ENCODE results near the gene ADD2. TPM values are rescaled to one million over a fixed set of nuclear protein-coding genes. Genes with fewer than 3 reads are reported as not detected.

The ADD2 gene
- total RNA-seq, 1 experiment from 2014 or later = 4.4 TPM

DNA sequence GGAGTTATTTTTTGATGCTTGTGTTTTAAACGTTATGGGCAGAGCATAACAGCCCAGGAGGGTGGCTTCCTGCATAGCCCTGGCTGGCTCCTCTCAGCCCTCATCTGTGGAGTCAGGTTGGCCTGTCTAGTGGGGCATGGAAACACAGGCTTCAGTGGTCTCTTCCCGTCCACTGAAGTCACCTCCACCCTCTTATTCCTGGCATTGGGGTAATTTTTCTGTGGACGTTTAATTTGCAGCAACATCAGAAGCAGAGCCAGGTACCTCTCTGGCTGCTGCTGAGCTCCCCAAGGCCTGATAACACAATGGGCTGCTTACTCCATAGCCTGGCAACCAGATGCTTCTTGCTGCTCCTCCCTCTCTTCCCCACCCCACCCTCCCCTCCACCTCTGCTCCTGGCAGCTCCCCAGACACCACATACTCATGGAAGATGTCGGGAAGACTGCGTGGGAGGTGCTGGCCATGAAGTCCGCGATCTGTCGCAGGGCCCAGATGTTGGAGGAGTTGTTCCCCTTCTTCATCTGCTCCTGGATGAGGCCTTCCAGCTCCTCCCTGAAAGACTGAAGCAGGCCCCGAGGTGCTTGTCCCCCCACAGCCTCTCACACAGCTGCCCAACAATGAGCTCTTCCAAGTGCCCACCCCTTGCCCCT is 64.0 kb downstream of the ADD2 start:
- H3K9ac ChIP-seq (ENCODE audit: low read length) = no peak overlapping the region
- H4K20me1 ChIP-seq (ENCODE audit: low read length) = no peaks in the 10 kb centered on the region
- CTCF ChIA-PET = no interaction called here
- no peak for DNase-seq
- H3K9me2 ChIP-seq (replicated peaks; ENCODE audit: low read length) = no peaks in the 10 kb centered on the region
- ATAC-seq = no peak
- BruUV-seq (replicated peaks) = no TSS peak
- POLR2A ChIA-PET (ENCODE audit: unreplicated experiment) = no interaction called here
- no peak overlapping the region for H3K27ac ChIP-seq (ENCODE audit: low read length)
- H3K4me3 ChIP-seq (ENCODE audit: low read length) = no peak overlapping the region
- TF ChIP-seq EZH2phosphoT487 (IDR thresholded peaks at IDR 0.05; ENCODE audit: borderline replicate concordance, low read length) = no peak
- no peak for TF ChIP-seq CTCF (conservative IDR thresholded peaks at IDR 0.05; ENCODE audit: low read depth, low read length)
- H3K4me1 ChIP-seq (ENCODE audit: insufficient read depth, low read length) = no peaks in the 10 kb centered on the region
- no peak overlapping the region for H2AFZ ChIP-seq (ENCODE audit: low read length)
- intact Hi-C loops (cut with micrococcal nuclease) = no loop called here
- H3K27me3 ChIP-seq (ENCODE audit: low read length) = peaks cover 25% of the 10 kb centered on the region
- H3K36me3 ChIP-seq (ENCODE audit: low read depth, low read length) = no peaks in the 10 kb centered on the region
- H3K4me2 ChIP-seq (ENCODE audit: low read length) = no peak overlapping the region
- no peaks in the 10 kb centered on the region for H3F3A ChIP-seq (ENCODE audit: low read length, unreplicated experiment)
- no peaks in the 10 kb centered on the region for H3K9me3 ChIP-seq (ENCODE audit: low read length)
- H3K79me2 ChIP-seq (ENCODE audit: low read length) = no peaks in the 10 kb centered on the region

- TF ChIP-seq EZH2phosphoT487 (IDR thresholded peaks at IDR 0.05; ENCODE audit: borderline replicate concordance, low read length) (no peak), EZH2 (IDR thresholded peaks at IDR 0.05; ENCODE audit: low read length, unreplicated experiment) (no peak)
- Histone ChIP-seq H3K9me3 (ENCODE audit: low read length) (no peaks in the 10 kb centered on the region), H2AFZ (ENCODE audit: low read length) (no peak overlapping the region), H3K9ac (ENCODE audit: low read length) (no peak overlapping the region), H3K4me3 (ENCODE audit: low read length) (no peak overlapping the region), H3K79me2 (ENCODE audit: low read length) (no peaks in the 10 kb centered on the region), H3K27me3 (ENCODE audit: low read length) (peaks cover 34% of the 10 kb centered on the region), H3K4me2 (ENCODE audit: low read length) (0 out of 2 replicates have a peak overlapping the region, but pooled peaks have one; percentile 14), H3K27ac (ENCODE audit: low read length) (no peak overlapping the region), H3K36me3 (ENCODE audit: low read depth, low read length) (no peaks in the 10 kb centered on the region), H3K9me2 (replicated peaks; ENCODE audit: low read length) (no peaks in the 10 kb centered on the region), H3K4me1 (ENCODE audit: insufficient read depth, low read length) (no peaks in the 10 kb centered on the region), H3F3A (ENCODE audit: low read length, unreplicated experiment) (no peaks in the 10 kb centered on the region), H4K20me1 (ENCODE audit: low read length) (no peaks in the 10 kb centered on the region)
- CTCF ChIA-PET = no interaction called here
- intact Hi-C loops (cut with micrococcal nuclease) = no loop called here
- DNase-seq (no peak), ATAC-seq (no peak)
- POLR2A ChIA-PET (ENCODE audit: unreplicated experiment) = no interaction called here
- BruUV-seq (replicated peaks) = no TSS peak
Observed at GRCh38 chr2:70702711-70703395, 65.1 kb downstream of the ADD2 start.

- ChIA-PET POLR2A (ENCODE audit: unreplicated experiment) (no interaction called here), CTCF (no interaction called here)
- TF ChIP-seq EZH2phosphoT487 (IDR thresholded peaks at IDR 0.05; ENCODE audit: borderline replicate concordance, low read length) (no peak), EZH2 (IDR thresholded peaks at IDR 0.05; ENCODE audit: low read length, unreplicated experiment) (no peak), CTCF (conservative IDR thresholded peaks at IDR 0.05; ENCODE audit: low read depth, low read length) (no peak)
- Histone ChIP-seq H3K9me3 (ENCODE audit: low read length) (no peaks in the 10 kb centered on the region), H4K20me1 (ENCODE audit: low read length) (no peaks in the 10 kb centered on the region), H3K4me2 (ENCODE audit: low read length) (no peak overlapping the region), H3K4me3 (ENCODE audit: low read length) (no peak overlapping the region), H3K9me2 (replicated peaks; ENCODE audit: low read length) (no peaks in the 10 kb centered on the region), H3K9ac (ENCODE audit: low read length) (no peak overlapping the region), H3K27me3 (ENCODE audit: low read length) (peaks cover 70% of the 10 kb centered on the region), H3K4me1 (ENCODE audit: insufficient read depth, low read length) (no peaks in the 10 kb centered on the region), H2AFZ (ENCODE audit: low read length) (no peak overlapping the region), H3K36me3 (ENCODE audit: low read depth, low read length) (no peaks in the 10 kb centered on the region), H3K27ac (ENCODE audit: low read length) (no peak overlapping the region), H3K79me2 (ENCODE audit: low read length) (no peaks in the 10 kb centered on the region), H3F3A (ENCODE audit: low read length, unreplicated experiment) (no peaks in the 10 kb centered on the region)
- ATAC-seq = no peak
- no TSS peak for BruUV-seq (replicated peaks)
- no peak for DNase-seq
- intact Hi-C loops (cut with micrococcal nuclease) = no loop called here
Observed at GRCh38 chr2:70698847-70699246, 69.2 kb downstream of the ADD2 start.

All from PC-3 (cell line).